Stomach smooth muscle (tissue), 2 donors: ENCODE data around the gene AQP12B.
"Not testable (repeated sequence)": the region's sequence is repeated elsewhere in the genome, so short reads cannot be mapped to it uniquely, and the experiment has no call there.

Experiments
- H3K27ac ChIP-seq: one replicate; pipeline ENCODE4 v1.7.0; 2013; ENCODE audit warnings: mild to moderate bottlenecking, low read length, inconsistent platforms
- H3K27me3 ChIP-seq, 2 donors: one replicate each; pipeline ENCODE4 v1.7.0; 2013; ENCODE audit warnings: low read length in 2 of 2; ENCODE audit not compliant: insufficient read depth in 2 of 2, control insufficient read depth in 1 of 2
- H3K36me3 ChIP-seq, 2 donors: one replicate each; pipeline ENCODE4 v1.7.0; 2013; ENCODE audit warnings: low read length in 2 of 2; ENCODE audit not compliant: control insufficient read depth in 2 of 2, insufficient read depth in 2 of 2
- H3K4me1 ChIP-seq: one replicate; pipeline ENCODE4 v1.7.0; 2013; ENCODE audit warnings: low read length; ENCODE audit not compliant: control insufficient read depth, insufficient read depth
- H3K4me3 ChIP-seq, 2 donors: one replicate each; pipeline ENCODE4 v1.7.0; 2013; ENCODE audit warnings: low read length in 2 of 2
- H3K9ac ChIP-seq, 2 donors: one replicate each; pipeline ENCODE4 v1.7.0; 2013; ENCODE audit warnings: low read length in 2 of 2, mild to moderate bottlenecking in 1 of 2
- H3K9me3 ChIP-seq, 2 donors: one replicate each; pipeline ENCODE4 v1.7.0; 2013; ENCODE audit warnings: low read length in 2 of 2; ENCODE audit not compliant: control insufficient read depth in 2 of 2
- donor health status: healthy.
- donor health status: Pancreatic carcinoma.

The AQP12B gene

GRCh38 chr2:240707043-240707756, 24.5 kb upstream of the AQP12B start:
- H3K4me1 ChIP-seq, result no peaks in the 10 kb centered on the region
- H3K36me3 ChIP-seq, result no peaks in the 10 kb centered on the region
- no peak overlapping the region for H3K9ac ChIP-seq
- peaks cover 11 to 13% of the 10 kb centered on the region in 2 donors for H3K27me3 ChIP-seq
- no peaks in the 10 kb centered on the region for H3K9me3 ChIP-seq
- H3K27ac ChIP-seq, result no peak overlapping the region
- no peak overlapping the region for H3K4me3 ChIP-seq

DNA sequence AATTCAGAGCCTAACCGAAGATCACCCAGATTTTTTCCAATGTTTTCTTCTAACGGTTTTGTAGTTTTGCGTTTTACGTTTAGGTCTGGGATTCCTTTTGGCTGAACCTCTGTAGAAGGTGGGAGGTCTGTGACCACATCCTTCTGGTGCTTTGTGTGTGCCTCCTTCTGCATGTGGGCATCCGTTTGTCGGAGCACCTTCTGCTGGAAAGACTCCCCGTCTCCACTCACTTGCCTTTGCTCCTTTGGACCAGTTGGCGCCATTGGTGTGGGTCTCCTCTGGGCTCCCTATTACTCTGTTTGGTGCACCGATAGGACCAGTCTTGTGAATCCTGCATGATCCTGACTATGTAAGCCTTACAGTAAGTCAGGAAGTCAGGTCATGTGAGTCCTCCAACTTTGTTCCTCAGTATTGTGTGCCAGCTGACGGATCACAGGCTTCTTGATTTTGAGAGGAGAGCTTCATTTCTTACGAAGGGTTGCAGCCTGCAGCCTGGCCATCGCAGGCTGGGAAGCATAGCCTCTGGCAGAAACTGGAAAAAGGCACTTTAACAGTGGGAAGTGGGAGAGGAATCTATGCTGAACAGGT, 22.6 kb upstream of the AQP12B start:
- Histone ChIP-seq H3K9ac (no peak overlapping the region), H3K9me3 (no peaks in the 10 kb centered on the region), H3K27ac (no peak overlapping the region), H3K36me3 (no peaks in the 10 kb centered on the region), H3K4me1 (no peaks in the 10 kb centered on the region), H3K4me3 (no peak overlapping the region), H3K27me3 (peaks cover 11 to 13% of the 10 kb centered on the region in 2 donors)

GRCh38 chr2:240704651-240705050, 22.0 kb upstream of the AQP12B start:
- H3K36me3 ChIP-seq, result no peaks in the 10 kb centered on the region
- peaks cover 11 to 12% of the 10 kb centered on the region in 2 donors for H3K27me3 ChIP-seq
- H3K4me3 ChIP-seq, result no peak overlapping the region
- no peak overlapping the region for H3K27ac ChIP-seq
- H3K9ac ChIP-seq, result no peak overlapping the region
- H3K9me3 ChIP-seq, result no peaks in the 10 kb centered on the region
- no peaks in the 10 kb centered on the region for H3K4me1 ChIP-seq

DNA sequence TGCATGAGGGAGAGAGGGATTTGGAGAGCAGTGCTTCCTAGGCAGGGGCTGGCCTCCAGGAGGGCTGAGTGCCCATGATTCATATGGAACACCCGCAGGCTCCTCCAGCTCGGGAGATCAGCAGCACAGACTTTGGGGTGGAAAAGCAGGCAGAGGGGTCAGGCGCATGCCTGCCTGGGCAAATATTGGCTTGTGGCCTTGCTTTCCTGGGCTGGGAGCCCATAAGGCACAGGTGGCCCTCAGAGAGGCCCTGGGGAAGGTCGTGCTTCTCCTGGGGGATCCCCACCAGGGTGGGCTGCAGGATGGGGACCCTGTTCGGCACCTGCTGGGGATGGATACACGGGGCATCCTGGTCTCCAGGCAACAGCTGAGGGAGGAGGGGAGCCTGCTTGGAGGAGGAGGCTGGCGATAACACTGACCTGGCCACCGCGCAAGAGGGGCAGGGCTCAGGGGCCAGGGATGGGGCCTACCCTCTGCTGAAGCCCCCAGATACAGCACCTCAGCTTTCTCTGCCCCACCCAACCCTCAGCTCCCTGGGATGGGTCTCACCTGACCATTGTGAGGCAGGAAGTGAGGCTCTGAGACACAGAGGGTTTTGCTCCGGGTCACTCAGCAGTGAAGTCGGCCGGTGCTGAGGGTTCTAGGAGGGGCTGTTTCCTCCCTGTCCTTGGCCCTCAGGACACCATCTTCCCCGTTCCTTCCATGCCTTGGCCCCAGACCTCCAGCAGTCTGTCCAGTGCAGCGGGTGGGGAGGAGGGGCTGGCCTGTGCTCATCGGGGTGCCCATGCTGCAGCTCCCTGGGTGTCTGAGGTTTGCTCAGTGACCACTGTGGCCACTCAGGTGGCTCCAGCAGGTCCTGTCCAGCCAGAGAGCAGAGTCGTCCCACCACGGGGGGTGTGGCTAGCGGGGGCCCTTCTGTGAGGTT, 21.0 kb upstream of the AQP12B start:
- Histone ChIP-seq H3K9me3 (no peaks in the 10 kb centered on the region), H3K36me3 (no peaks in the 10 kb centered on the region), H3K4me1 (no peaks in the 10 kb centered on the region), H3K27ac (no peak overlapping the region), H3K27me3 (peaks cover 10 to 11% of the 10 kb centered on the region in 2 donors), H3K4me3 (no peak overlapping the region), H3K9ac (no peak overlapping the region)

DNA sequence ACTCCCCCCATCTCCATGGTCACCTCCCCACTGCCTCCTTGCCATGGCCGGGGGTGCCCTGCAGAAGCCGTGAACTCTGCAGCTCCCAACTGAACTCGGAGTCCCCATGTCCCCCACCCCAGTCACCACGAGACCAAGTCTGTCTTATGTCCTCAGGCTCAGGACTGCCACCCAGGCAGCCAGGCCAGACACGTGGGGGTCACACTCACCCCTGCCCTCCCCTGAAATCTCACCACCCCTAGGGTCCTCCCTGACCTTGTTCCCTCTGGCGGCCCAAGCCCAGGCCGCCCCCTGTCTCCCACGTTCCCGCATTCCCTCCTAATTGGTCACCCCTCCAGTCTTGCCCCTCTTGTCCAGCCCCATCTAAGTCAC, 19.9 kb upstream of the AQP12B start:
- Histone ChIP-seq H3K27me3 (peaks cover 7% of the 10 kb centered on the region in 2 donors), H3K4me3 (no peak overlapping the region), H3K27ac (no peak overlapping the region), H3K4me1 (no peaks in the 10 kb centered on the region), H3K9me3 (no peaks in the 10 kb centered on the region), H3K9ac (no peak overlapping the region), H3K36me3 (no peaks in the 10 kb centered on the region)

DNA sequence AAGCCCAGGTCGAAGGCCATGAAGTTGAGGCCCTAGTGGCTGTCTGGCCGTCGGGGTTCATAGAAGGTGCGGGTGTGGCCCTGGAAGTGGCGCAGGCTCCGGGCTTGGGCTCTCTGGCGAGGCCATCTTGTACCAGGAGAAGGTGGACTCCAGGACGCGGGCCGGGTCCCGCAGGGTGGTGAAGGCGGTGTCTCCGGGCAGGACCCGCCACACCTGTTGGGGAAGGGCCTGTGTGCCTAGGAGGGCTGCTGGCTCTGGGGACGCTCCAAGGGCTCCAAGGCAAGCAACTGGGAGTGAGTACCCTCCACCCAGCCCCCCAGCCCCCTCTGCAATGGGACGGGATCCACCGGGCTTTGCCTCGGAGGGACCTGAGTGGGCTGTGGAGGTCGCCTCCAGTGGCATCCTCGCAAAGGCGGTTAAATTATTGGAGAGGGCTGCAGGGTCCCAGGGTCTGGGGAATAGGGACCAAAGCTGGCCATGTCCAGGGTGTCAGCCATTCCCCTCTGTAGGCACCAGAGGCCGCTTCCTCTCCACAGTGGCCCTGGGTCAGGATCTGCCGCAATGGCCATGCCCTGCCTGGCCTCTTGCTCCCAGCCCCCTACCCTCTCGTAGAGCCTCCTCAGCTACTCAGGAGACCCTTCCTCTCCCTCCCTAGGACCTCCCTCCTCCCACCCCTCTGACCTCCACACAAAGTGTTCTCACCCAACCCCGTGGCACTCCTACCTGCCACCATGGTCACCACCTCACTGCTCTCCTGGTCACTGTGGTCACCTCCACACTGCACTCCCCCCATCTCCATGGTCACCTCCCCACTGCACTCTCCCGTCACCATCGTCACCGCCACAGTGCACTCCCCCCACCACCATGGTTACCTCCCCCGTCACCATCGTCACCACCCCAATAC, 19.3 kb upstream of the AQP12B start:
- Histone ChIP-seq H3K36me3 (no peaks in the 10 kb centered on the region), H3K27me3 (peaks cover 4 to 7% of the 10 kb centered on the region in 2 donors), H3K4me3 (no peak overlapping the region), H3K9me3 (no peaks in the 10 kb centered on the region), H3K9ac (no peak overlapping the region), H3K27ac (no peak overlapping the region), H3K4me1 (no peaks in the 10 kb centered on the region)

- H3K9me3 ChIP-seq, result no peaks in the 10 kb centered on the region
- H3K36me3 ChIP-seq, result no peaks in the 10 kb centered on the region
- H3K9ac ChIP-seq, result no peak overlapping the region
- H3K27ac ChIP-seq, result no peak overlapping the region
- H3K4me1 ChIP-seq, result no peaks in the 10 kb centered on the region
- peaks cover 4 to 7% of the 10 kb centered on the region in 2 donors for H3K27me3 ChIP-seq
- no peak overlapping the region for H3K4me3 ChIP-seq
Measured at GRCh38 chr2:240701091-240701735, 18.5 kb upstream of the AQP12B start.

- H3K4me3 ChIP-seq, H3K27me3 ChIP-seq, H3K9ac ChIP-seq, H3K27ac ChIP-seq, H3K9me3 ChIP-seq, H3K4me1 ChIP-seq, H3K36me3 ChIP-seq: not testable (repeated sequence)
Measured at GRCh38 chr2:240700616-240701015, 17.9 kb upstream of the AQP12B start.

DNA sequence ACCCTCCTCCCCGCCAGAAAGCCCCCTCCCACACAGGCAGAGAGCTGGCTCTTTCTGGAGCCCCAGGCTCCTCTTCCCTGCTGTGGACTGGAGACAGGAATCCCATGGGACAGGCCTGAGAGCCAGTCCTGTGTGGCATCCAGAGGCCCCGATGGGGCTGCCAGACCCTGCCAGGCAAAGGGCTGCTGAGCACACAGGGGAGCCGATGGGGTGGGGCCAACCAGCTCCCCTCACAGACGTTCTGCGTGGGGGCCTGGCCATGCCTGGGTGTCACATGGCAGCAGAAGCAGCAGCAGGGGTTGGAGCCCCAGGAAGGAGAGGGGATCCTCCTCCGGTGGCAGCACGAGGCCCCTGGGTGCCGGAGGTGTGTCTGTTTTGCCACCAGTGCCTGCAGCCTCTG, 17.1 kb upstream of the AQP12B start:
- H3K4me1 ChIP-seq, H3K4me3 ChIP-seq, H3K36me3 ChIP-seq, H3K27ac ChIP-seq, H3K9me3 ChIP-seq, H3K9ac ChIP-seq, H3K27me3 ChIP-seq: not testable (repeated sequence)
